HAP-1 (cell line): ENCODE results near the gene WT1.
"Not testable (repeated sequence)": the region's sequence is repeated elsewhere in the genome, so short reads cannot be mapped to it uniquely, and the experiment has no call there.

Source experiments
- DNase-seq, 2 experiments: peaks; one replicate each; pipeline ENCODE4 v3.0.0-alpha.2; 2016 to 2020; ENCODE audit warnings: low spot score in 2 of 2
- H3K27me3 ChIP-seq: fragments of 250-450 bp; sonication (Bioruptor Pico); 2 replicates; pipeline ENCODE4 v1.5.1; 2020; ENCODE audit warnings: low read depth, mild to moderate bottlenecking, moderate library complexity
- H3K36me3 ChIP-seq: fragments of 250-450 bp; sonication (Bioruptor Pico); replicated peaks from 2 replicates; pipeline ENCODE4 v1.5.1; 2020; ENCODE audit warnings: mild to moderate bottlenecking
- H3K4me1 ChIP-seq: fragments of 250-450 bp; sonication (Bioruptor Pico); 2 replicates; pipeline ENCODE4 v1.5.1; 2020; ENCODE audit warnings: mild to moderate bottlenecking
- H3K4me3 ChIP-seq: fragments of 250-450 bp; sonication (Bioruptor Pico); 2 replicates; pipeline ENCODE4 v1.5.1; 2020; ENCODE audit warnings: mild to moderate bottlenecking, moderate library complexity
- H3K9me3 ChIP-seq: fragments of 250-450 bp; sonication (Bioruptor Pico); 2 replicates; pipeline ENCODE4 v1.5.1; 2020; ENCODE audit warnings: mild to moderate bottlenecking, moderate library complexity
- in situ Hi-C: fragments of 300-500 bp; cut with MboI; formaldehyde crosslinking; loops from 3 replicates; pipeline ENCODE4 v1.14.3; 2020; ENCODE audit warnings: low sequenced_read_pairs, inconsistent platforms, mixed read lengths

Gene WT1

GRCh38 chr11:32382339-32383049 is 52.8 kb downstream of the WT1 start:
- Histone ChIP-seq H3K36me3 (no peaks in the 10 kb centered on the region), H3K4me3 (no peak overlapping the region), H3K4me1 (peaks cover 12% of the 10 kb centered on the region), H3K27me3 (no peaks in the 10 kb centered on the region), H3K9me3 (no peaks in the 10 kb centered on the region)
- in situ Hi-C loops = no loop called here
- DNase-seq = no peak

DNA sequence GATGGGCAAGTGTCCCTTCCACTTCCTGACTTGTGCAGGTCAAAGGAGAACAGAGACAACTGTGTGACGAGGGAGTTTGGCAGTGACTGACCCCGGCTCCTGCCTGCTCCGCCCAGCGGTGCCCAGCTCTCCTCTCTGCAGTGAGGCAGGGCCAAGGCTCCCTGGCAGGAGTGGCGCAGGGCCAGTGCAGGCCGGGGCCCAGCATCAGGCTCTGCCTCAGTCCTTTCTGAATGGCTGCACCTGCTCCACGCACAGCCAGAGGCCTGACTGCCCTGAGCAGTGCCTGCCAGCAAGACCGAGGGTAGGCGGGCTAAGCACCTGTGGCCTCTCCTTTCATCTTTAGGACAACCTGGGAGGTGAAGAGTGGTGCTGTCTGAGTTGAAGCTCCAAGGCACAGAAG is 54.2 kb downstream of the WT1 start:
- H3K27me3 ChIP-seq = no peaks in the 10 kb centered on the region
- in situ Hi-C loops = no loop called here
- no peaks in the 10 kb centered on the region for H3K36me3 ChIP-seq
- no peak for DNase-seq
- H3K9me3 ChIP-seq = no peaks in the 10 kb centered on the region
- peaks cover under 1% of the 10 kb centered on the region; the same call in 1 of the 2 replicates for H3K4me1 ChIP-seq
- H3K4me3 ChIP-seq = no peak overlapping the region

- no peaks in the 10 kb centered on the region for H3K36me3 ChIP-seq
- no peak overlapping the region for H3K4me3 ChIP-seq
- no peak for DNase-seq
- H3K9me3 ChIP-seq = no peaks in the 10 kb centered on the region
- in situ Hi-C loops = no loop called here
- H3K4me1 ChIP-seq = no peaks in the 10 kb centered on the region
- no peaks in the 10 kb centered on the region for H3K27me3 ChIP-seq
Observed at GRCh38 chr11:32379719-32380118, 55.6 kb downstream of the WT1 start.

- Histone ChIP-seq H3K27me3 (no peaks in the 10 kb centered on the region), H3K4me3 (no peak overlapping the region), H3K9me3 (no peaks in the 10 kb centered on the region), H3K36me3 (no peaks in the 10 kb centered on the region), H3K4me1 (no peaks in the 10 kb centered on the region)
- no peak for DNase-seq
- in situ Hi-C loops = no loop called here
Observed at GRCh38 chr11:32375826-32376225, 59.5 kb downstream of the WT1 start.

GRCh38 chr11:32374261-32374711 is 61.1 kb downstream of the WT1 start:
- Histone ChIP-seq H3K4me3 (no peak overlapping the region), H3K27me3 (no peaks in the 10 kb centered on the region), H3K36me3 (no peaks in the 10 kb centered on the region), H3K9me3 (no peaks in the 10 kb centered on the region), H3K4me1 (no peaks in the 10 kb centered on the region)
- peak; percentile 52 to 86 for DNase-seq
- in situ Hi-C loops = no loop called here

DNA sequence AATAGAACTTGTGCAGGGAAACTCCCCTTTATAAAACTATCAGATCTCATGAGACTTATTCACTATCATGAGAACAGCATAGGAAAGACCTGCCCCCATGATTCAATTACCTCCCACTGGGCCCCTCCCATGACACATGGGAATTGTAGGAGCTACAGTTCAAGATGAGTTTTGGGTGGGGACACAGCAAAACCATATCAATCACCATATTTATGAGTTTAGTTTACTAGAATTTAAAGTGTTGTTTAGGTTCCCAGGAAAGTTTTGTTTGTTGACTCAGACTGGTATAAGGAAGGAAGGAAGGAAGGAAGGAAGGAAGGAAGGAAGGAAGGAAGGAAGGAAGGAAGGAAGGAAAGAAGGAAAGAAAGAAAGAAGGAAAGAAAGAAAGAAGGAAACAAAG is 65.4 kb downstream of the WT1 start:
- DNase-seq, H3K4me3 ChIP-seq, H3K4me1 ChIP-seq, H3K9me3 ChIP-seq, H3K36me3 ChIP-seq, in situ Hi-C loops, H3K27me3 ChIP-seq: not testable (repeated sequence)

DNA sequence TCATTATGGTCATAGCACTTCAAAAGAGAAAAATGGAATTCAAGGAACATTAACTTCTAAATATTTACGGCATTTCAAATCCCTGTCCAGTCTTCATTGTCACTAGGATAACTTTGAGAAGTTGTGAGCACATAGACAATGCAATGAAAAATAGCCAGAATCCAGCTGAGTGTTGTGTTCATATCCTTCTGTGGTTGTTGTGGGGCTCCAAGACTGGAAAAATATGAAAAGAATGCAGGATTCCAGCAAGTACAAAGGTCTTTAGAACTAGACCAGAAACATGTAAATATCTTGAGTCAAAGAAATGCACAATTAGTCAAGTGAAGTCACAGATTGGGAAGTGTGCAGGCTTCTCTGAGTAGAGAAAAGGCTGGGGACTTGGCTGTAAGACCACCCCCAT is 68.7 kb downstream of the WT1 start:
- DNase-seq = no peak
- no peak overlapping the region for H3K4me3 ChIP-seq
- no peaks in the 10 kb centered on the region for H3K36me3 ChIP-seq
- 0 out of 2 replicates have a peak, but pooled peaks cover 3% of the 10 kb centered on the region for H3K9me3 ChIP-seq
- H3K27me3 ChIP-seq = no peaks in the 10 kb centered on the region
- in situ Hi-C loops = no loop called here
- H3K4me1 ChIP-seq = no peaks in the 10 kb centered on the region

DNA sequence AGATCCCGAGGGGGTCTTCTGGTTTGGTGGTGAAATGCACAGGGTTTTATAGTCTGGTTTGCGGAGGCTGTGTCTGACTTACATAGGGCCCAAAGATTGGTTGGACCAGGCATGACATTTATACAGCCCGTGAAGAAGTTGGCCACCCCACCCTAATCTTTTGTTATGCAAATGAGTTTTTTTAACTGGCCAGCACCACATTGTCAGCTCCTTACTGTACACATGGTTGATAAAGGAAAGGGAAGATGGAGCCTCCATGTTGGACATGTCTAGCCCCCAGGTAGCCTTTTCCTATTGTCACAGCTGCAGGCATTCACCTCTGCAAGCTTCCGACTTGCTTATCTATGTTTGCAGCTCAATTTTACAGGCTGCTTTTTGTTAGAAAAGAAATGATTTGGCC is 70.1 kb downstream of the WT1 start:
- Histone ChIP-seq H3K36me3 (no peaks in the 10 kb centered on the region), H3K4me1 (no peaks in the 10 kb centered on the region), H3K9me3 (0 out of 2 replicates have a peak, but pooled peaks cover 3% of the 10 kb centered on the region), H3K4me3 (no peak overlapping the region), H3K27me3 (no peaks in the 10 kb centered on the region)
- DNase-seq = no peak
- in situ Hi-C loops = no loop called here

GRCh38 chr11:32358729-32359128 is 76.6 kb downstream of the WT1 start:
- Histone ChIP-seq H3K36me3 (no peaks in the 10 kb centered on the region), H3K9me3 (no peaks in the 10 kb centered on the region), H3K27me3 (peaks cover 6% of the 10 kb centered on the region; the same call in 1 of the 2 replicates), H3K4me3 (no peak overlapping the region), H3K4me1 (peaks cover 3% of the 10 kb centered on the region; the same call in 1 of the 2 replicates)
- in situ Hi-C loops = no loop called here
- DNase-seq = peak; percentile 46 to 65

DNA sequence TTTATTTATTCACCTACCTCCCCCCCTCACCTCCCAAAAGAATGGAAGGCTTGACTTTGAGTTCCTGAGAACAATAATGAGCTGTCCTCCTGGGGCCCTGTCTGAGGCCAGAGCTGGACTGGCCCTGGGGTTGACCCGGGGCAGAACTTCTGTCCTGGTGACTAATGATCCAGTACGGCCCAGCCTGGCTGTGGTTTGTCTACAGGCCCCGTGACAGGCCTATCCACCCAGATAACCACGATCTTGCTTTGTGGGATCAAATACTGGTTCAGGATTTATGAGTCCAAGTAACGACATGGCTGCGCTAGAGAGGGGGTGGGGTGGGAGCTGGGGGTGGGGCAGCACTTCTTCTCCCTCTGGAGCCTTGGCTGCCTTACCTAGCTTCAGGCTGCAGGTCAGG is 81.5 kb downstream of the WT1 start:
- peaks cover 3% of the 10 kb centered on the region; the same call in 1 of the 2 replicates for H3K4me1 ChIP-seq
- no peak for DNase-seq
- no peaks in the 10 kb centered on the region for H3K36me3 ChIP-seq
- in situ Hi-C loops = no loop called here
- peaks cover 6% of the 10 kb centered on the region; the same call in 1 of the 2 replicates for H3K27me3 ChIP-seq
- no peaks in the 10 kb centered on the region for H3K9me3 ChIP-seq
- no peak overlapping the region for H3K4me3 ChIP-seq

- Histone ChIP-seq H3K4me1 (no peaks in the 10 kb centered on the region), H3K4me3 (no peak overlapping the region), H3K9me3 (no peaks in the 10 kb centered on the region), H3K36me3 (no peaks in the 10 kb centered on the region), H3K27me3 (0 out of 2 replicates have a peak, but pooled peaks cover 4% of the 10 kb centered on the region)
- DNase-seq = no peak
- in situ Hi-C loops = no loop called here
Observed at GRCh38 chr11:32348502-32348901, 86.8 kb downstream of the WT1 start.

DNA sequence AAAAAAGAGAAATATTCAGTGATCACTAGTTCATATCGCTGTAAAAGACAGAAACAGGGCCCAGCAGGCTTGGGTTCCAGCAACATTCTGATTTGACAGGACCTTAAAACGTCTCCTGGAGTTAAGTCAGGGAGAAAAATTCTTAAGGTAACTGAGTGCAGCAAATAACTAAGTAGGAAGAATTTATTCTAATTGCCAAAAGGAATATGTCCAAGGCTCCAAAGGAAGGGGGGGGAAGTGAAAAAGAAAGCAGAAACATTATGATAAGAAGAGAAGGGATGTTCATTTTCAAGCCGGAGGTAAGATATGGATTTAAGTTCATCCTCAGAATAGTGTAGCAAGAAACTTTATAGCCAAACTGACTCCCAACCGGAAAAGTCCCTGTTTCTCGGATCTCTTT is 90.4 kb downstream of the WT1 start:
- Histone ChIP-seq H3K36me3 (no peaks in the 10 kb centered on the region), H3K4me1 (no peaks in the 10 kb centered on the region), H3K27me3 (0 out of 2 replicates have a peak, but pooled peaks cover 4% of the 10 kb centered on the region), H3K9me3 (no peaks in the 10 kb centered on the region), H3K4me3 (no peak overlapping the region)
- in situ Hi-C loops = no loop called here
- no peak for DNase-seq

- Histone ChIP-seq H3K9me3 (no peaks in the 10 kb centered on the region), H3K4me1 (no peaks in the 10 kb centered on the region), H3K36me3 (no peaks in the 10 kb centered on the region), H3K4me3 (no peak overlapping the region), H3K27me3 (0 out of 2 replicates have a peak, but pooled peaks cover 4% of the 10 kb centered on the region)
- no peak for DNase-seq
- in situ Hi-C loops = no loop called here
Observed at GRCh38 chr11:32343325-32344008, 91.9 kb downstream of the WT1 start.
